ENCODE data around the gene GLYATL1B. TPM values are rescaled to one million over a fixed set of nuclear protein-coding genes. Genes with fewer than 3 reads are reported as not detected.
"Not testable (repeated sequence)": the region's sequence is repeated elsewhere in the genome, so short reads cannot be mapped to it uniquely, and the experiment has no call there.

The GLYATL1B gene
- polyA plus RNA-seq, 1 donor from 2014 or later, result not detected

DNA sequence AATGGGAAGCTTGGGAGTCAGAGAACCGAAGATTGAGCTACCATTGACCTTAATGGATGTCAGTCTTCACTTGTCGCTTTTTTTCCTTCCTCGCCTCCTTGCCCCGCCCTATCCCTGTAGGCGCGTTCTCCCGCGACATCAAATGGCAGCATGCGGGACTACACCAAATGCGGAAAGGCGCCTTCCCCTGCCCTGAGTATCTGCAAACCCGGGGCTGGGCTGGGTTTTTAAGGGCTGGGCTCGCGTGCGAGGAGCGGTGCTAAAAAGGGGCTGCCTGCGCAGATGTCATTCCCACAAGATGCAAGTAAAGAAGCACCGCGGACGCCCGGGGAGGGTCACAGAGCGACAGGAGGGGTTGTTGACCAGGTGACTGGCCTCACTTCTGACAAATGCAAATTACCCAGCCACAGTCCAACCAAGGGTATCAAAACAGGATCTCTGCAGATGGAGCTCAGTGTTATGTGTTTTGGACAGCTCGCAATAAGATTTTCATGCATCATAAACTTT lies 16.2 kb downstream of the GLYATL1B start:
- no peaks in the 10 kb centered on the region for H4K20me1 ChIP-seq (ENCODE audit: insufficient read depth)
- no peaks in the 10 kb centered on the region for H3K9me2 ChIP-seq (ENCODE audit: insufficient read depth, low read length)
- no peaks in the 10 kb centered on the region for H3K27me3 ChIP-seq (ENCODE audit: insufficient read depth, low read depth, low read length)
- no peak overlapping the region for H3K27ac ChIP-seq (ENCODE audit: low read length)
- H3K4me2 ChIP-seq (ENCODE audit: low read length), result no peak overlapping the region
- H3K9ac ChIP-seq (ENCODE audit: low read length), result no peak overlapping the region
- no peaks in the 10 kb centered on the region for H3K36me3 ChIP-seq (ENCODE audit: insufficient read depth, low read length)
- H3K4me3 ChIP-seq (ENCODE audit: low read length), result peak overlapping the region; percentile 38
- H2AFZ ChIP-seq (ENCODE audit: low read depth, low read length), result no peak overlapping the region
- TF ChIP-seq POLR2AphosphoS5 (IDR thresholded peaks at IDR 0.05), result no peak
- TF ChIP-seq SMC3 (conservative IDR thresholded peaks at IDR 0.05; ENCODE audit: poor library complexity), result no peak
- TF ChIP-seq, protein P1, sequence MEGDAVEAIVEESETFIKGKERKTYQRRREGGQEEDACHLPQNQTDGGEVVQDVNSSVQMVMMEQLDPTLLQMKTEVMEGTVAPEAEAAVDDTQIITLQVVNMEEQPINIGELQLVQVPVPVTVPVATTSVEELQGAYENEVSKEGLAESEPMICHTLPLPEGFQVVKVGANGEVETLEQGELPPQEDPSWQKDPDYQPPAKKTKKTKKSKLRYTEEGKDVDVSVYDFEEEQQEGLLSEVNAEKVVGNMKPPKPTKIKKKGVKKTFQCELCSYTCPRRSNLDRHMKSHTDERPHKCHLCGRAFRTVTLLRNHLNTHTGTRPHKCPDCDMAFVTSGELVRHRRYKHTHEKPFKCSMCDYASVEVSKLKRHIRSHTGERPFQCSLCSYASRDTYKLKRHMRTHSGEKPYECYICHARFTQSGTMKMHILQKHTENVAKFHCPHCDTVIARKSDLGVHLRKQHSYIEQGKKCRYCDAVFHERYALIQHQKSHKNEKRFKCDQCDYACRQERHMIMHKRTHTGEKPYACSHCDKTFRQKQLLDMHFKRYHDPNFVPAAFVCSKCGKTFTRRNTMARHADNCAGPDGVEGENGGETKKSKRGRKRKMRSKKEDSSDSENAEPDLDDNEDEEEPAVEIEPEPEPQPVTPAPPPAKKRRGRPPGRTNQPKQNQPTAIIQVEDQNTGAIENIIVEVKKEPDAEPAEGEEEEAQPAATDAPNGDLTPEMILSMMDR (IDR thresholded peaks at IDR 0.05; ENCODE audit: poor library complexity, severe bottlenecking), result peak; percentile 47
- no peaks in the 10 kb centered on the region for H3K79me2 ChIP-seq (replicated peaks; ENCODE audit: insufficient read depth, low read length)
- H3F3A ChIP-seq (ENCODE audit: insufficient read depth, low read length, poor library complexity, severe bottlenecking), result no peaks in the 10 kb centered on the region
- H3K9me3 ChIP-seq (ENCODE audit: low read length), result no peaks in the 10 kb centered on the region

DNA sequence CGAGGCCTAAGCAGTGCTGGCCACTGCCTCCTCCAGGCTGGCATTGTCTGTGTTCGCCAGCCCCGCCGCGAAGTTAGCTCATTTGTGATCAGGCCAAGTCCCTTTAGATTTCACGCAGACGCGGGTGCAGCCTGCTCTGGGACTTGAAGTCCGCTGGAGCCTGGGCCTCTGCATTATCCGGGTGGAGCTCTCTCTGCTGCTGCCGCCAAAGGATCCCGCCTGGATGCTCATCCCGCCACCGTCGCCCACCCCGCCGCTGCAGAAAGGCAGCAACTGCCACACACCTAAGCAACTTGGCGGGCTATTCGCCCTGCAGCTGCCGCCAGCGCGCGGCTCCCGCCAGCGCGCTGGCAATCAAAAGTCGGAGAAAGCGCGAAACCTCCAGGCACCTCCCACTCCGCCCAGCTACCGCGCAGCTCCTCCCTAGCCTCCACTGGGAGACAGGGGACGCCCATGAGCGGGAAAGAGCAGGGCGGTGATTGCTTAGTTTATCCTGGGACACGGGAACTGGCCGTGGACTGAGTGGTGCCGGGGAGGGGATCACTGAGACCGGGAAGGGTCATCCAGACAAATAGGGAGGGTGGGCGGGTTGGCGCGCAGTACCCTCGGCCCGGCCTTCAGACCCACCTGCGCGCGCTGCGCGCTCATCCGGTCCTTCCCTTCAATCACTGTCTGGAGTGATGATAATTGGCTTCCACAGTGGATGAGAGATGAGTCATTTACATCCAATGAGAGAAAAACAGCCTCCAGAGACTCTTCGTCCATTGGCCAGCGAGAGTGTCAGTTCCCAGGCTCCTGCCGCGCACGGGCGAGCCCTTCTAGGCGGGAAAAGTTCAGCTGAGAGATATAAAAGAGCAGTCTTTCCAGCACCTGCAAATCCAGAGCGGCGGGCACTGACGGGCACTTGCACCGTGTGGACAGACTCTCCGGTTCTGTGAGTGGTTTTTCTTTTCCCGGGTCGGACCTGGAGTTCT lies 20.5 kb downstream of the GLYATL1B start, which contains the start of gene FAM111B:
FAM111B (plus strand) TSS at position 875 of the 974 bp plus-strand sequence. CDS start 2,389 bp downstream, outside the sequence.
- Histone ChIP-seq H3K9me3 (ENCODE audit: low read length) (no peaks in the 10 kb centered on the region), H3K4me3 (ENCODE audit: low read length) (peak within 1 kb of the TSS; percentile 74), H3K27ac (ENCODE audit: low read length) (no peak within 1 kb of the TSS), H3K79me2 (replicated peaks; ENCODE audit: insufficient read depth, low read length) (no peaks in the 10 kb centered on the region), H3K4me2 (ENCODE audit: low read length) (peak within 1 kb of the TSS; percentile 82), H4K20me1 (ENCODE audit: insufficient read depth) (no peaks in the 10 kb centered on the region), H3F3A (ENCODE audit: insufficient read depth, low read length, poor library complexity, severe bottlenecking) (no peaks in the 10 kb centered on the region), H3K36me3 (ENCODE audit: insufficient read depth, low read length) (no peaks in the 10 kb centered on the region), H3K9ac (ENCODE audit: low read length) (peak within 1 kb of the TSS; percentile 50), H3K27me3 (ENCODE audit: insufficient read depth, low read depth, low read length) (no peaks in the 10 kb centered on the region), H3K9me2 (ENCODE audit: insufficient read depth, low read length) (no peaks in the 10 kb centered on the region), H2AFZ (ENCODE audit: low read depth, low read length) (no peak within 1 kb of the TSS)
- no peak for TF ChIP-seq TAF1 (IDR thresholded peaks at IDR 0.05; ENCODE audit: low read depth)
- TF ChIP-seq POLR2AphosphoS5 (IDR thresholded peaks at IDR 0.05), result peak; percentile 43

DNA sequence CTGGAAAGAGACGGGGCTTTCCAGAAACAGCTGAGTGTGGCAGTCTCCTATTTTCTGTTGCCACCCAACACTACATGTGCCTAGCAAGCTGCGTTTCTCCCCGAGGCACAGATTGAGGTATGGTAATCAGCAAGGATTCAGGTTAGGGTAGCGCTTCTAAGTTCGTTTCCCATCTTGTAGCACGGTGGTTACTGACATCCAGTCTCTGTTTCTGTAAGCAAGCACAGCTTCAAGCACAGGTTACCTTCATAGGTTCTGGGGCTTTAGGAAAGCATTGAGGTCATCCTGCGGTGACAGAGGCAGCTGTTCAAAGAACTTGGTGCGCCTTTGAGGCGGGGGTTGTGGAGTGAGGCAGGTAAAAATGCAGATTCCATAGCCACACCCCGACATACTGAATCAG lies 21.6 kb downstream of the GLYATL1B start:
- not testable (repeated sequence) for H4K20me1 ChIP-seq (ENCODE audit: insufficient read depth); H3K27ac ChIP-seq (ENCODE audit: low read length); H3K9me2 ChIP-seq (ENCODE audit: insufficient read depth, low read length); H3K9ac ChIP-seq (ENCODE audit: low read length); H2AFZ ChIP-seq (ENCODE audit: low read depth, low read length); H3F3A ChIP-seq (ENCODE audit: insufficient read depth, low read length, poor library complexity, severe bottlenecking); H3K4me2 ChIP-seq (ENCODE audit: low read length); H3K79me2 ChIP-seq (replicated peaks; ENCODE audit: insufficient read depth, low read length); H3K36me3 ChIP-seq (ENCODE audit: insufficient read depth, low read length); H3K4me3 ChIP-seq (ENCODE audit: low read length); H3K27me3 ChIP-seq (ENCODE audit: insufficient read depth, low read depth, low read length); H3K9me3 ChIP-seq (ENCODE audit: low read length)

DNA sequence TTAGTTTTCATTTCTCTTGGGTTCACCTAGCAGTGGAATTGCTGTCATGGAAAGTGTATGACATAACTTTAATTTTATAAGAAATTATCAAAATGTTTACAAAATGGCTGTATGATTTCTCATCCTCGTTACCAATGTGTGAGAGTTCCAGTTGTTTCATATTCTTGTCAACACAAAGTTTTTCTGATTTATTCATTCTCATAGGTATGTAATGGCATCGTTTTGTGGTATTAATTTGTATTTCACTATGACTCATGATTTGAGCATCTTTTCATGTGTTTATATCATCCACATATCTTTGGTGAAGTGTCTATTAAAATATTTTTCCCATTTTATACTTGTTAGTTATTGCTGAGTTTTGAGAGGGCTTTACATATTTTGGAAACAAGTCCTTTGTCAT lies 26.4 kb downstream of the GLYATL1B start:
- Histone ChIP-seq H3K4me2 (ENCODE audit: low read length) (no peak overlapping the region), H3K27me3 (ENCODE audit: insufficient read depth, low read depth, low read length) (no peaks in the 10 kb centered on the region), H3K4me3 (ENCODE audit: low read length) (no peak overlapping the region), H2AFZ (ENCODE audit: low read depth, low read length) (no peak overlapping the region), H3K9me2 (ENCODE audit: insufficient read depth, low read length) (no peaks in the 10 kb centered on the region), H3K36me3 (ENCODE audit: insufficient read depth, low read length) (no peaks in the 10 kb centered on the region), H3K27ac (ENCODE audit: low read length) (no peak overlapping the region), H3K9ac (ENCODE audit: low read length) (no peak overlapping the region), H3K9me3 (ENCODE audit: low read length) (peaks cover under 1% of the 10 kb centered on the region), H3F3A (ENCODE audit: insufficient read depth, low read length, poor library complexity, severe bottlenecking) (no peaks in the 10 kb centered on the region), H3K79me2 (replicated peaks; ENCODE audit: insufficient read depth, low read length) (no peaks in the 10 kb centered on the region), H4K20me1 (ENCODE audit: insufficient read depth) (no peaks in the 10 kb centered on the region)
- TF ChIP-seq, protein P2, sequence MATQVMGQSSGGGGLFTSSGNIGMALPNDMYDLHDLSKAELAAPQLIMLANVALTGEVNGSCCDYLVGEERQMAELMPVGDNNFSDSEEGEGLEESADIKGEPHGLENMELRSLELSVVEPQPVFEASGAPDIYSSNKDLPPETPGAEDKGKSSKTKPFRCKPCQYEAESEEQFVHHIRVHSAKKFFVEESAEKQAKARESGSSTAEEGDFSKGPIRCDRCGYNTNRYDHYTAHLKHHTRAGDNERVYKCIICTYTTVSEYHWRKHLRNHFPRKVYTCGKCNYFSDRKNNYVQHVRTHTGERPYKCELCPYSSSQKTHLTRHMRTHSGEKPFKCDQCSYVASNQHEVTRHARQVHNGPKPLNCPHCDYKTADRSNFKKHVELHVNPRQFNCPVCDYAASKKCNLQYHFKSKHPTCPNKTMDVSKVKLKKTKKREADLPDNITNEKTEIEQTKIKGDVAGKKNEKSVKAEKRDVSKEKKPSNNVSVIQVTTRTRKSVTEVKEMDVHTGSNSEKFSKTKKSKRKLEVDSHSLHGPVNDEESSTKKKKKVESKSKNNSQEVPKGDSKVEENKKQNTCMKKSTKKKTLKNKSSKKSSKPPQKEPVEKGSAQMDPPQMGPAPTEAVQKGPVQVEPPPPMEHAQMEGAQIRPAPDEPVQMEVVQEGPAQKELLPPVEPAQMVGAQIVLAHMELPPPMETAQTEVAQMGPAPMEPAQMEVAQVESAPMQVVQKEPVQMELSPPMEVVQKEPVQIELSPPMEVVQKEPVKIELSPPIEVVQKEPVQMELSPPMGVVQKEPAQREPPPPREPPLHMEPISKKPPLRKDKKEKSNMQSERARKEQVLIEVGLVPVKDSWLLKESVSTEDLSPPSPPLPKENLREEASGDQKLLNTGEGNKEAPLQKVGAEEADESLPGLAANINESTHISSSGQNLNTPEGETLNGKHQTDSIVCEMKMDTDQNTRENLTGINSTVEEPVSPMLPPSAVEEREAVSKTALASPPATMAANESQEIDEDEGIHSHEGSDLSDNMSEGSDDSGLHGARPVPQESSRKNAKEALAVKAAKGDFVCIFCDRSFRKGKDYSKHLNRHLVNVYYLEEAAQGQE (IDR thresholded peaks at IDR 0.05; ENCODE audit: borderline replicate concordance), result no peak
- TF ChIP-seq MXI1 (conservative IDR thresholded peaks at IDR 0.05; ENCODE audit: poor library complexity, severe bottlenecking) (no peak), EP300 (conservative IDR thresholded peaks at IDR 0.05; ENCODE audit: poor library complexity, severe bottlenecking) (no peak)
